WERI-Rb-1 (cell line): ENCODE data around the gene NOTCH2NLA.
"Not testable (repeated sequence)": the region's sequence is repeated elsewhere in the genome, so short reads cannot be mapped to it uniquely, and the experiment has no call there.

Experiments used
- DNase-seq: peaks from one replicate; pipeline ENCODE4 v3.0.0-alpha.2; 2020
- H3K27ac ChIP-seq: fragments of 250-450 bp; sonication (Bioruptor Pico); 2 replicates; pipeline ENCODE4 v1.5.1; 2020; ENCODE audit warnings: mild to moderate bottlenecking, moderate library complexity
- H3K27me3 ChIP-seq: fragments of 250-450 bp; sonication (Bioruptor Pico); 2 replicates; pipeline ENCODE4 v1.5.1; 2021; ENCODE audit warnings: mild to moderate bottlenecking, low read depth, moderate library complexity; ENCODE audit not compliant: insufficient read depth, severe bottlenecking
- H3K36me3 ChIP-seq: fragments of 250-450 bp; sonication (Bioruptor Pico); 2 replicates; pipeline ENCODE4 v1.5.1; 2020; ENCODE audit warnings: mild to moderate bottlenecking, moderate library complexity
- H3K4me3 ChIP-seq: 2 replicates; pipeline ENCODE4 v1.5.1; 2011; ENCODE audit warnings: low read depth, mild to moderate bottlenecking, control low read depth, low read length
- H3K9me3 ChIP-seq: fragments of 250-450 bp; sonication (Bioruptor Pico); 2 replicates; pipeline ENCODE4 v1.5.1; 2021; ENCODE audit warnings: mild to moderate bottlenecking, moderate library complexity; ENCODE audit not compliant: severe bottlenecking

NOTCH2NLA gene

GRCh38 chr1:146251523-146251922 lies 22.7 kb upstream of the NOTCH2NLA start:
- H3K27ac ChIP-seq, H3K27me3 ChIP-seq, H3K36me3 ChIP-seq, H3K9me3 ChIP-seq, H3K4me3 ChIP-seq, DNase-seq: not testable (repeated sequence)

GRCh38 chr1:146248643-146249042 lies 19.8 kb upstream of the NOTCH2NLA start:
- H3K36me3 ChIP-seq, H3K27me3 ChIP-seq, H3K9me3 ChIP-seq, H3K4me3 ChIP-seq, H3K27ac ChIP-seq, DNase-seq: not testable (repeated sequence)

- not testable (repeated sequence) for H3K4me3 ChIP-seq, H3K27ac ChIP-seq, H3K36me3 ChIP-seq, H3K9me3 ChIP-seq, H3K27me3 ChIP-seq, DNase-seq
Observed at GRCh38 chr1:146236626-146237025, 7.8 kb upstream of the NOTCH2NLA start.

GRCh38 chr1:146236026-146236601 lies 7.3 kb upstream of the NOTCH2NLA start:
- not testable (repeated sequence) for H3K4me3 ChIP-seq, H3K27ac ChIP-seq, H3K9me3 ChIP-seq, H3K36me3 ChIP-seq, DNase-seq, H3K27me3 ChIP-seq

DNA sequence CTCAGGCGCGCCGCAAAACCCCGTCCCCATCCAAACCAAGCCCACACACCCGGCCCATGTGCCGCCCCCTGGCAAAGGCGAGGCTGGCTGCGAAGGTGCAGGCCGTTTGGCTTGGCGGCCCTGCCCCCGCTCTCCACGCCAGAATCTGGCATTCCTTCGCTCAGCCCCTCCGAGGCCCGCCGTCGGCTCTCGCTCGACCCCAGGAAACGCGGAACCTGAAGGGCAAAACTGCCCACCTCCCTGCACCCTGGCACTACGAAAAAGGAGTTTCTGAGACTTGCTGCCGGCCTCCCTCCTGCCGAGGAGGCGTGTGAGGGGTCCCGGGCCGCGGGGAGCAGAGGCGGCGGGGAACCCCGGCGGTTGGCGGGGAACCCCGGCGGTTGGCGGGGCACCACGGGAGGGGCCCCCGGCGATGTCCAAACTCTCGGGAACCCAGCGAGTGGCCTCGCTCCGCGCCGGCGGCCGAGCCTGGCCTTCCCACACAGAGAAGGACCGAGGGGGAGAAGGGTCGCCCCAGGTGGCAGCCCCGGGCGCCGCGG lies 608 bp downstream of the NOTCH2NLA start:
- not testable (repeated sequence) for H3K36me3 ChIP-seq, H3K27me3 ChIP-seq, H3K27ac ChIP-seq, H3K9me3 ChIP-seq
- H3K4me3 ChIP-seq: peak overlapping the region; percentile 56
- peak; percentile 9 for DNase-seq

DNA sequence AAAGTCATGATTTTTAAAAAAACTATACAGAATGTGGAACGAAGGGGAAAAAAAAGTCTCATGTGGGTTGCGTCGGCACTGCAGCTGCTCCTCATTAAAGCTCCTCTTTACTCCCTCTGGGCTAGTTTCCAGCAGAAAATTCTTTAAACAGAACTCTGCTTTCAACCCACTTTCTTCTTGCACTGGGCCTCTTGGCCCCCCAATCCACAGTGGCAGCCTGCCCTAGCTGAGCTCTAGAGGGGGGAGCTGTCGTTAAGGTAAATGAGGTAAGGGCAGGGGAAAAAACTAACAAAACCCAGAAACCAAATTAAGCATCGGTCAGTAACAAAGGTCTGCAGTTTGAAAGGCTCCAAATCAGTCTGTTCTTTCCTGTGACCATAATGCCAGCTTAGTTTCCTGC lies 54.3 kb downstream of the NOTCH2NLA start:
- H3K27ac ChIP-seq, H3K27me3 ChIP-seq, H3K4me3 ChIP-seq, DNase-seq, H3K9me3 ChIP-seq, H3K36me3 ChIP-seq: not testable (repeated sequence)

- H3K27me3 ChIP-seq, H3K36me3 ChIP-seq, H3K4me3 ChIP-seq, H3K9me3 ChIP-seq, H3K27ac ChIP-seq, DNase-seq: not testable (repeated sequence)
Observed at GRCh38 chr1:146167740-146168139, 61.1 kb downstream of the NOTCH2NLA start.

DNA sequence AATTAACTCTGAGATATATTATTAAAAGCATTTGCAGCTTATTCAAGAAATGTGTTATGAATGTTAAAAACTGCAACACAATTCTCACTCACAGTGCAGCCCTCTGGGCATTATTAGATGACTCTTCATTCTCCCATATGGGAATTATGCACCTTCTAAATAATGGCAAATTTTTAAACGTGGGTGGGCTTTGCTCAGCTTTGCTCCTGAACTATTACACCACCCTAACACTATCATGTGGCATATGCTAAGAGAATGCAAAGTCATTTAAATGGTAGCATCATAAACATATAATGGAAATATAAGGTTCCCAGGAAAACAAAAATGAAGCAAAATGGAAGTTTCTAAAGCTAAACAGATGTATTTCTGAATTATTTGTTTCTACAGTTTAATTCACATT lies 61.5 kb downstream of the NOTCH2NLA start:
- H3K9me3 ChIP-seq, DNase-seq: not testable (repeated sequence)

DNA sequence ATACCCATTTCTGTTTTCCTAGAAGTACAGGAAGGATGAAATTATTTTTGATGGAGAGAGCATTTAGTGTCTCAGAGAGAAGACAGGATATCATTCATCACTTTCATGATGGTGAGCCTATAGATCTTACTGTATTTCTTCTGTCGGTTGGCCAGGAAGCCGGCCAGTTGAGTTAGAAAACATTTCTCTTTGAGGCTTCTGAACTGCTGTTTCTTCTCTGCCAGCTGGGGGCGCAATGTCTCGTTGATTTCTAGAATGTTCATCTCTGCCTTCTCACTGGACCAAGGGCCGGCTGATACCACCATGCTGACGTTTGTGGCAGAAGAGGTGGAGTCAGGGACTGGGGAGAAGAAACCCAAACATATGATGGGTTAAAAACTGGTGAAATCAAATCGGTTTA lies 84.4 kb downstream of the NOTCH2NLA start, which contains the start of gene NBPF10:
NBPF10 (minus strand) TSS at position 340 of the 400 bp plus-strand sequence; CDS start at position 305, 35 bp downstream.
- not testable (repeated sequence) for H3K36me3 ChIP-seq, H3K27me3 ChIP-seq, H3K27ac ChIP-seq, DNase-seq, H3K4me3 ChIP-seq, H3K9me3 ChIP-seq

More for the DNA sequence above, 61.5 kb downstream of the NOTCH2NLA start:
- H3K27me3 ChIP-seq, H3K36me3 ChIP-seq, H3K4me3 ChIP-seq, H3K27ac ChIP-seq: not testable (repeated sequence)
